ENCODE measurements around the gene QKI. TPM values are rescaled to one million over a fixed set of nuclear protein-coding genes. Genes with fewer than 3 reads are reported as not detected.

The QKI gene
- total and polyA plus RNA-seq, 2 experiments from 2014 or later, result 148 to 503 TPM

DNA sequence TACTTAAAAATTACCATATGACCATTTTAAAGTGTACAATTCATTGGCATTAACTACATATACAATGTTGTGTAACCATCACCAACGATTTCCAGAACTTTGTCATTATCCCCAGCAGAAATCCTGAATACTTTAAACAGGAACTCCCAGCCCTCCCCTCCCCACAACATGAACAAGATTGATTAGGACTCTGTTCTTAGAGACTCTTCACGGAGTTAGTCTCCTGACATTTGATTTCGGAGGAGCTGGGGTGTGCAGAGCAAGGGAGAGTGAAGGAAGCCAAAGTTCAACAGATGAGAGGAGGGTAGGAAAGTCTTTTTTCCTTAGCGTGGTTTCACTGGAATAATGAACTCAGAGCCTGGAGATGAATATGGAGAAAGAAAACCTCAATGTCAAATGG, 17.2 kb upstream of the QKI start:
- no peak for DNase-seq (ENCODE audit: low read depth in 1 of 2, low spot score in 1 of 2)
- Histone ChIP-seq H3K4me3 (no peak overlapping the region), H3K36me3 (no peaks in the 10 kb centered on the region), H3K27ac (peak overlapping the region; percentile 25), H3K4me1 (ENCODE audit: low read depth) (peaks cover 44% of the 10 kb centered on the region), H3K9me3 (ENCODE audit: low read depth) (no peaks in the 10 kb centered on the region), H3K27me3 (no peaks in the 10 kb centered on the region)
- TF ChIP-seq, protein P1, sequence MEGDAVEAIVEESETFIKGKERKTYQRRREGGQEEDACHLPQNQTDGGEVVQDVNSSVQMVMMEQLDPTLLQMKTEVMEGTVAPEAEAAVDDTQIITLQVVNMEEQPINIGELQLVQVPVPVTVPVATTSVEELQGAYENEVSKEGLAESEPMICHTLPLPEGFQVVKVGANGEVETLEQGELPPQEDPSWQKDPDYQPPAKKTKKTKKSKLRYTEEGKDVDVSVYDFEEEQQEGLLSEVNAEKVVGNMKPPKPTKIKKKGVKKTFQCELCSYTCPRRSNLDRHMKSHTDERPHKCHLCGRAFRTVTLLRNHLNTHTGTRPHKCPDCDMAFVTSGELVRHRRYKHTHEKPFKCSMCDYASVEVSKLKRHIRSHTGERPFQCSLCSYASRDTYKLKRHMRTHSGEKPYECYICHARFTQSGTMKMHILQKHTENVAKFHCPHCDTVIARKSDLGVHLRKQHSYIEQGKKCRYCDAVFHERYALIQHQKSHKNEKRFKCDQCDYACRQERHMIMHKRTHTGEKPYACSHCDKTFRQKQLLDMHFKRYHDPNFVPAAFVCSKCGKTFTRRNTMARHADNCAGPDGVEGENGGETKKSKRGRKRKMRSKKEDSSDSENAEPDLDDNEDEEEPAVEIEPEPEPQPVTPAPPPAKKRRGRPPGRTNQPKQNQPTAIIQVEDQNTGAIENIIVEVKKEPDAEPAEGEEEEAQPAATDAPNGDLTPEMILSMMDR (IDR thresholded peaks at IDR 0.05; ENCODE audit: low read depth, low read length), result no peak

- DNase-seq (ENCODE audit: low read depth in 1 of 2, low spot score in 1 of 2), result no peak
- Histone ChIP-seq H3K36me3 (no peaks in the 10 kb centered on the region), H3K27me3 (no peaks in the 10 kb centered on the region), H3K4me3 (no peak overlapping the region), H3K9me3 (ENCODE audit: low read depth) (no peaks in the 10 kb centered on the region), H3K27ac (no peak overlapping the region), H3K4me1 (ENCODE audit: low read depth) (peaks cover 41% of the 10 kb centered on the region)
- TF ChIP-seq, protein P1 (IDR thresholded peaks at IDR 0.05; ENCODE audit: low read depth, low read length), result no peak
Observed at GRCh38 chr6:163398115-163398514, 16.4 kb upstream of the QKI start.

DNA sequence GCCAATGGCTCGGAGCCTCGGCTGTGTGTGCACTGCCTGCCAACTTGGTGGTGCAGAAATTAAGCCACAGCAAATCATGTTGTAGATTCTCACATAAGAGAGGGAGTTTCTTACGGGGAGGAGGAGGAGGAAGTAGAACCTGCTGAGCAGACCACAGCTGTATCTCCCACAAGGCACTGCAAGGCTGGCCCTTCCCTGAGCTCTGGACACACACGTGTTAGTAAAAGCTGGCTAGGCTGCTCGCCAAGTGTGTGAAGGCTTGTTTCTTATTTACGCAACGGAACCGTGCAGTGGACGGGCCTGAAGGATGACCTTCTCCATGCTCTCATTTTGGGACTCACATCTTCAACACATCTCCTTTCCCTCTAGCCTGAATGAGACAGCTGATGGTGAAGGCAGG, 15.7 kb upstream of the QKI start:
- DNase-seq (ENCODE audit: low read depth in 1 of 2, low spot score in 1 of 2), result no peak
- H3K36me3 ChIP-seq, result no peaks in the 10 kb centered on the region
- H3K4me3 ChIP-seq, result no peak overlapping the region
- peaks cover 45% of the 10 kb centered on the region for H3K4me1 ChIP-seq (ENCODE audit: low read depth)
- no peaks in the 10 kb centered on the region for H3K9me3 ChIP-seq (ENCODE audit: low read depth)
- H3K27me3 ChIP-seq, result no peaks in the 10 kb centered on the region
- TF ChIP-seq, protein P1 (IDR thresholded peaks at IDR 0.05; ENCODE audit: low read depth, low read length), result no peak
- no peak overlapping the region for H3K27ac ChIP-seq

DNA sequence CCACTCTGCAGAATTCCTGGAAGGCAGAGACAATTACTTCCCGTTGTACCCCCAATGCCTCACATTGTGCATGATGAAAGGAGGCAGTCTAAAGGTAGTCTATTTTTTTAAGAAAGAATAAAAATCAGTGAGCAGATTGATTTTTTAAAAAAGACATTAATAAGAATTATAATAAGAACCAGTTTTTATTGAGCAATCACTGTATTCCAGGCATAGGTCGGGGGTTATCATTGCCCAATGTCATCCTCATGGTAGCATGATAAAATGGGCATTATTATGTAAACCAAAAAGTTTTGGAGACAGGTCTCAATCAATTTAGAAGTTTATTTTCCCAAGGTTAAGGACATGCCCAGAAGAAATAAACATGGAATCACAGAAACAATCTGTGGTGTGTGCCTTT, 14.0 kb upstream of the QKI start:
- no peaks in the 10 kb centered on the region for H3K9me3 ChIP-seq (ENCODE audit: low read depth)
- TF ChIP-seq, protein P1 (IDR thresholded peaks at IDR 0.05; ENCODE audit: low read depth, low read length), result no peak

GRCh38 chr6:163401039-163401885, 13.3 kb upstream of the QKI start:
- no peak for DNase-seq (ENCODE audit: low read depth in 1 of 2, low spot score in 1 of 2)
- TF ChIP-seq, protein P1 (IDR thresholded peaks at IDR 0.05; ENCODE audit: low read depth, low read length), result no peak
- Histone ChIP-seq H3K9me3 (ENCODE audit: low read depth) (no peaks in the 10 kb centered on the region), H3K27me3 (no peaks in the 10 kb centered on the region), H3K27ac (no peak overlapping the region), H3K36me3 (no peaks in the 10 kb centered on the region), H3K4me3 (no peak overlapping the region), H3K4me1 (ENCODE audit: low read depth) (peaks cover 50% of the 10 kb centered on the region)

More for the DNA sequence above, 14.0 kb upstream of the QKI start:
- peaks cover 50% of the 10 kb centered on the region for H3K4me1 ChIP-seq (ENCODE audit: low read depth)
- no peak overlapping the region for H3K27ac ChIP-seq
- no peaks in the 10 kb centered on the region for H3K36me3 ChIP-seq
- DNase-seq (ENCODE audit: low read depth in 1 of 2, low spot score in 1 of 2), result no peak
- H3K27me3 ChIP-seq, result no peaks in the 10 kb centered on the region
- H3K4me3 ChIP-seq, result no peak overlapping the region

Data from cardiac muscle cell (in vitro differentiated cells and primary cell).